Mucosa of rectum (tissue), 2 donors: ENCODE measurements around the gene VWDE.

Experiments
- H3K27ac ChIP-seq, 2 donors: one replicate each; pipeline ENCODE4 v1.7.0; 2013; ENCODE audit warnings: inconsistent platforms in 2 of 2, low read depth in 2 of 2, low read length in 2 of 2
- H3K27me3 ChIP-seq, 2 donors: one replicate each; pipeline ENCODE4 v1.7.0; 2013; ENCODE audit warnings: low read length in 2 of 2; ENCODE audit not compliant: control insufficient read depth in 2 of 2, insufficient read depth in 2 of 2
- H3K36me3 ChIP-seq, 2 donors: one replicate each; pipeline ENCODE4 v1.7.0; 2013; ENCODE audit warnings: low read length in 2 of 2; ENCODE audit not compliant: control insufficient read depth in 2 of 2, insufficient read depth in 2 of 2
- H3K4me1 ChIP-seq, 2 donors: one replicate each; pipeline ENCODE4 v1.7.0; 2013; ENCODE audit warnings: low read length in 2 of 2, mild to moderate bottlenecking in 1 of 2; ENCODE audit not compliant: control insufficient read depth in 2 of 2, insufficient read depth in 2 of 2
- H3K4me3 ChIP-seq, 2 donors: one replicate each; pipeline ENCODE4 v1.7.0; 2013; ENCODE audit warnings: low read length in 2 of 2
- H3K9ac ChIP-seq, 2 donors: one replicate each; pipeline ENCODE4 v1.7.0; 2013; ENCODE audit warnings: low read length in 2 of 2, low read depth in 1 of 2, mild to moderate bottlenecking in 1 of 2
- H3K9me3 ChIP-seq, 2 donors: one replicate each; pipeline ENCODE4 v1.7.0; 2013; ENCODE audit warnings: low read length in 2 of 2; ENCODE audit not compliant: control insufficient read depth in 2 of 2
- donor health status: healthy.
- donor health status: Normal muscosa, but diverticular disease.

Gene VWDE

DNA sequence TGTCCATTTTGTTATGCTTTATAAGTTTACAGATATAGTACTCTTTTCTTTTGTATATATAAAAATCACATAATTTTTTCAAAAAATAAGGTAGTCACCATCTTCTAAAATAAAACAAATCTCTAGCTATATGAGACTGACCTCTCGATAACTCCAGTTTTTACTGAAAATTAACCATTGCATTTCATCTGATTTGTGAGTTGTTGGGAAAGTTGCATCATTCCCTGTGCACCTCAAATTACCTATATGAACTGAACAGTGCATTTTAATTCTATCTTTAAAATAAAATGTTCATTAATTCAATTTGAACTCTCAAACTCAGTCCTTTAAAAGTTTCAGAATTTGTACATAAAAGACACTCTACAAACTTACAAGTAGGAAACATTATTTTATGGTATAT lies 86.0 kb downstream of the VWDE start:
- Histone ChIP-seq H3K36me3 (no peaks in the 10 kb centered on the region), H3K27me3 (no peaks in the 10 kb centered on the region), H3K4me1 (no peaks in the 10 kb centered on the region), H3K9ac (no peak overlapping the region), H3K27ac (no peak overlapping the region), H3K4me3 (no peak overlapping the region), H3K9me3 (no peaks in the 10 kb centered on the region)

DNA sequence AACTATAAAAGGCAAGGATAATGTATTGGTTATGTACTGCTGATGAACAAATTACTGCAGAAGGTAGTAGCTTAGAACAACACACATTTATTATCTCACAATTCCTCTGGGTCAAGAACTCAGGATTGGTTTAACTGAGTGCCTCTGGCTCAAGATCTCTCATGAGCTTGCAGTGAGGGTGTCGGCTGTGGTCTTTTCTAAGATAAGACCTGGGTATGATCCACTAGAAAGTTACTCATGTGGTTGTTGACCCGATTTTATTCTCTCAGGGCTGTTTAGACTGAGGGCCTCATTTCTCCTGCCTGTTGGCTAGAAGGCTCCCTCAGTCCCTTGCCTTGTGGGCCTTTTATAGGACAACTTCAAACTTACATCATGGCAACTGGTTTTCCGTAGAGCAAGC lies 86.7 kb downstream of the VWDE start:
- no peak overlapping the region for H3K27ac ChIP-seq
- H3K4me3 ChIP-seq, result no peak overlapping the region
- H3K9ac ChIP-seq, result no peak overlapping the region
- no peaks in the 10 kb centered on the region for H3K4me1 ChIP-seq
- H3K27me3 ChIP-seq, result no peaks in the 10 kb centered on the region
- H3K9me3 ChIP-seq, result no peaks in the 10 kb centered on the region
- no peaks in the 10 kb centered on the region for H3K36me3 ChIP-seq

DNA sequence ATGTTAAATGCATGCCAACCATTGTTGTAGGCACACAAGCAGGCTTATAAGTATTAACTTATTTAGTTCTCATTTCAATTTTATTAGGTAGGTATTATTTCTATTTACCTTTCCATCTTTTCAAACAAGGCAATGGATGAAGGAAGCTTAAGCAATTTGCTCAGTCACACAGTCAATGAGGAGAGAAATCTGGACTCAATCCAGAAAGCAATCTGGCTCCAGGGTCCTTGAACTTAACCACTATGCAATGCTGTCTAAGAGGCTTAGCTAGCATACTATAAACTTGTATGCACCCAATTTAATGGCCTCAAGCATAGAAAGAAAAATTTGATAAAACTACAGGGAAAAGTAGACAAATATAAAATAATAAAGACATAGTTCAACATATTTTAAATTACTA lies 88.6 kb downstream of the VWDE start:
- Histone ChIP-seq H3K27ac (no peak overlapping the region), H3K9ac (no peak overlapping the region), H3K9me3 (no peaks in the 10 kb centered on the region), H3K4me3 (no peak overlapping the region), H3K4me1 (no peaks in the 10 kb centered on the region), H3K36me3 (no peaks in the 10 kb centered on the region), H3K27me3 (no peaks in the 10 kb centered on the region)

DNA sequence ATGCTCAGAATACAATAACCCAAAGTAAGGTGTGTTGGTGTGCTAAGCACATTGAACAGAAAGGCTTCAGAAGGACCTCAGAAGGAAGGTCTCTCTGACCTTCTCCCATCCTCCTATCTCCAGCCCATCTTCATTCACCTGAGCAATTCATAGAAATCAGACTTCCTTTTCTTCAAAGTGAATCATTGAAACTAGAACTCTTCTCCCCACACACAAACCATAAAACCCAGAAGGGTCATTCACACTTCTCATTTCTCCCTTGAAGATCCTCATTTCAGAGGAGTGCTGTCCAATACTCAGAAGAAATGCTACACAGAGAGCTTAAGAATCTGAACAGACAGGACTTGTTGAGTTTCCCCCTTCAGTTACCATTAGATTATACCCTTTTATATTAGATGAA lies 89.5 kb downstream of the VWDE start:
- no peak overlapping the region for H3K27ac ChIP-seq
- no peaks in the 10 kb centered on the region for H3K4me1 ChIP-seq
- no peaks in the 10 kb centered on the region for H3K27me3 ChIP-seq
- no peak overlapping the region for H3K4me3 ChIP-seq
- H3K9ac ChIP-seq, result no peak overlapping the region
- no peaks in the 10 kb centered on the region for H3K36me3 ChIP-seq
- no peaks in the 10 kb centered on the region for H3K9me3 ChIP-seq

DNA sequence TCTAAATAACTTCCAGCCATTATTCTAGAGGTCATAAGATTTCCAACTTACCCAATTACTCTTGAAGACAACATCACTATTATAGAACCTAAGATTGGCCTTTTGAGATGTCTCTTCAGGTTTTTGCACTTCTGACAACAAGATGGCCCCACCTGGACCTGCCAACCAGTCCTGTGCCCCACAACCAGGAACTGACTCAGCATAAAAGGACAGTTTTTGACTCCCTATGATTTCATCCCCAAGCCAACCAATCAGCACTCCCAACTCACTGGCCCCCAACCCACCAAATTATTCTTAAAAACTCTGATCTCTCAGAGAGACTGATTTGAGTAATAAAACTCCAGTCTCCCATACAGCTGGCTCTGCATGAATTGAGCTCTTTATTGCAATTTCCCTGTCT lies 98.2 kb downstream of the VWDE start:
- H3K9me3 ChIP-seq, result no peaks in the 10 kb centered on the region
- H3K4me3 ChIP-seq, result no peak overlapping the region
- no peak overlapping the region for H3K9ac ChIP-seq
- H3K27me3 ChIP-seq, result no peaks in the 10 kb centered on the region
- no peak overlapping the region for H3K27ac ChIP-seq
- H3K4me1 ChIP-seq, result no peaks in the 10 kb centered on the region
- H3K36me3 ChIP-seq, result no peaks in the 10 kb centered on the region

DNA sequence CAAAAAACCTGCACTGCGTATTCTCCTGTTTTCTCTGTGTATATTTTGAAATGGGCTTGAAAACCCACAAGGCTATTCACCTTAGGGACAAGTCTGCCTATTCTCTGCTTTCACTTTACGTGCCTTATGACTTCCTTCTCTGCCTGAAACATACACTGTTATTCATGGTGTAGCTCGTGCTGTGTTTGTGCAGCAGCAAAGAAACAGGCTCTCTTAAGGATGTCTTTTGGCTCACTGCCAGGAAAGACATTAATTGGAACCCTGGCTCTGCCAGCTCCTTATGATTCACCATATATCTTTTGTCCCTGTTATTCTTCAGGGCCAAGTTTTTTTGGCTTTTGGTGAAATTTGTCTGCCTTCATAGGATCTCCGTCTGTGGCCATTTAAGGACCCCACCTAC lies 100.2 kb downstream of the VWDE start:
- H3K9ac ChIP-seq, result no peak overlapping the region
- no peaks in the 10 kb centered on the region for H3K4me1 ChIP-seq
- no peaks in the 10 kb centered on the region for H3K36me3 ChIP-seq
- H3K4me3 ChIP-seq, result no peak overlapping the region
- H3K9me3 ChIP-seq, result no peaks in the 10 kb centered on the region
- no peak overlapping the region for H3K27ac ChIP-seq
- H3K27me3 ChIP-seq, result no peaks in the 10 kb centered on the region

DNA sequence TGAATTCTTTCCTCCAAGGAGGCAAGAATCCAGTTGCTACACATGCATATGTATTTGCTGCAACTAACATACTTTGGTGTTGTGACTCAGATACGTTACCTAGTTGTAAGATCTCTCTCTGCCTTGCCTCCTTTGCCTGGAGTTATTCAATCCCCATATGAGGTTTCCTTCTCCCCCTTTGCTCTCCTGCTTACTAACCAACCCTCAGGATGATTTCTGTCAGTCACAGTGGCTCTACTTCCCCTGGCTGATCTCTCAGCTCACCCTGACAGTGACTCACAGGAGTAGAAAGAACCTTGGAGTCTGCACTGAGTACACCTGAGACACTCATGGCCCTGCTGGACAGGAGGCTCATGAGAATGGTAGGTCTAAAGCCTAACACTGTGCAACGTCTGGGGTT lies 100.6 kb downstream of the VWDE start:
- Histone ChIP-seq H3K9me3 (no peaks in the 10 kb centered on the region), H3K4me3 (no peak overlapping the region), H3K27ac (no peak overlapping the region), H3K27me3 (no peaks in the 10 kb centered on the region), H3K9ac (no peak overlapping the region), H3K36me3 (no peaks in the 10 kb centered on the region), H3K4me1 (no peaks in the 10 kb centered on the region)

DNA sequence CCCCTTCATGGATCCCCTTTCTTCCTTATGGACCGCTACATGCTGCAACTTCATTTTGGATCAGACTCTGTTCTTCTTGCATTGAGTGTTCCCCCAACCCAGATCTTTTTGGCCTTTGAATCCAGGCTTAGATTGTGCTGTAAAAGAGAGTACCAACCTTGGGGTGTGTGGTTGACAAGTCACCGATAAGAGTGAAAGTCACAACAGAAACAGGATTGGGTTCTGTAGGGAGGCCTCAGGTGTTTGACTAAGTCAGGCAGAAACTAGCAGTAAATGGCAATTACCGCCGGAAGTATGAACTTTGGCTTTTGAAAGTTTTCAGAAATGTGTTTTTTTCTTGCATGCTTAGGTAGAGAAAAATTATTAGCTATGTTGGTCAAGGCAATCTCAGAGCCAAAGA lies 103.2 kb downstream of the VWDE start:
- Histone ChIP-seq H3K36me3 (no peaks in the 10 kb centered on the region), H3K9ac (no peak overlapping the region), H3K4me1 (no peaks in the 10 kb centered on the region), H3K4me3 (no peak overlapping the region), H3K27ac (no peak overlapping the region), H3K27me3 (peaks cover 0 to 2% of the 10 kb centered on the region in 2 donors), H3K9me3 (no peaks in the 10 kb centered on the region)

DNA sequence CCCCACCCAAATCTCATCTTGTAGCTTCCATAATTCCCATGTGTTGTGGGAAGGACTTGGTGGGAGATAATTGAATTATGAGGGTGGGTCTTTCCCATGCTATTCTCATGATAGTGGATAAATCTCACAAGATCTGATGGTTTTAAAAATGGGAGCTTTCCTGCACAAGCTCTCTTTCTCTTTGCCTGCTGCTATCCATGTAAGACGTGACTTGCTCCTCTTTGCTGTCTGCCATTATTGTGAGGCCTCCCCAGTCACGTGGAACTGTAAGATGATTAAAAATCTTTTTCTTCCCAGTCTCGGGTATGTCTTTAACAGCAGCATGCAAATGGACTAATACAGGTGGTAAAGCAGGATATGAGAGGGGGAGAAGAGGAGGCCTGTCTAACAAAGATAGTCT lies 104.3 kb downstream of the VWDE start:
- Histone ChIP-seq H3K9ac (no peak overlapping the region), H3K36me3 (no peaks in the 10 kb centered on the region), H3K4me3 (no peak overlapping the region), H3K27me3 (peaks cover 0 to 2% of the 10 kb centered on the region in 2 donors), H3K4me1 (no peaks in the 10 kb centered on the region), H3K27ac (no peak overlapping the region), H3K9me3 (no peaks in the 10 kb centered on the region)

DNA sequence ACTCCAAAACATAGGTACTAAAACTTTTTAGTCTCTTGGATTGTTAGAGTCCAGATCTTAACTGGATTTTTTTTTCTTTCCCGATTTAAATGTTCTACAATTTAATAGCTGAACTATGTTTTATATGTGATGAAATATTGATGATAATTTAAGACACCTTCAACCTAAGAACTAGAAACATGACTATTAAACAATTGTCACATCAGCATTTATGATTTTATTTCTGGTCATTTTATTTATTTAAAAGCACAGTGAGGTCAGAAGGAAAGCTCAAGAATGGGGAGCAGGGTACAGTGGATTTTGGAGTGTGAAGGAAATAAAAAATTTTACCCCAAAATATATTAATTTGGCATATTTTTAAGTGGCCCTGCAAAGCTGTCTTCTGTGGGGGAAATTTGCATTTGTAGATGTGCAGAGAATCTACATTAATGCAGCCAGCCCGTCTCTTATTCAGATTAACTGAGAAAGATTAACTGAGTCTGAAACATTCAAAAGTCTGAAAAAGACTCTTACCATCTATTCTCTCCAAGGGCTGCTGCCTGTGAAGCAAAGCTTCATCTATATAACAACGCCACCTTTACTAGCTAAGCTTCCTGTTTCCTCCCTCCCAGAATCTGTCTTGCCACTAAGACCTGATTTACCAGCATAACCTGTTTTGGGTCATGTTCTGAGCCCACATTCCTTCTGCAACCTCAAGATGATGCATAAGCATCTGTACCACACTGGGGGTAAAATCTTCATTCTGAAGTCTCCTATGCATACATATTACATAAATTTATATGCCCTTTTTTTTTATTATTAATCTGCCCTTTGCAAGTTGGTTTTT lies 106.2 kb downstream of the VWDE start:
- H3K9me3 ChIP-seq, result no peaks in the 10 kb centered on the region
- H3K27ac ChIP-seq, result no peak overlapping the region
- no peak overlapping the region for H3K9ac ChIP-seq
- peaks cover 0 to 2% of the 10 kb centered on the region in 2 donors for H3K27me3 ChIP-seq
- H3K36me3 ChIP-seq, result no peaks in the 10 kb centered on the region
- H3K4me3 ChIP-seq, result no peak overlapping the region
- no peaks in the 10 kb centered on the region for H3K4me1 ChIP-seq
